Measurements from ENCODE around the gene RASGRP4.

RASGRP4 gene

DNA sequence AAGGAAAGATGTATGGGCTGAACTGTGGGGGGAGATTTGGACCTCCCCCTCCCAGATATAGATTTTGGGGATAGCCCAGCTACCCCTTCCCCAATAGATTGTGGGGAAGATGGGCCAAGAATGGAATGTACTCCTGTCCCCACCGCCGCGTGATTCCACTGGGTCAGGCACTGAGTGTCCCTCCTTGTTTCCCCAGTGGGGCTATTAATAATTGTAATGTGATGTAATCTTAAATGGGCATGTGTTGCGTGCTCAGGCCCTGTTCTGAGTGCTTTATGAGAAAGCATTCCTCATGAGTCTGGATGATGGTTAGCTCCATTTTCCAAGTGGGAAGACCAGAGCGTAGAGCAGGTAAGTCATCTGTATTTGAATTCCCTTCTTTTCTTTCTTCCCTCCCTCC lies 50.3 kb downstream of the RASGRP4 start:
- DNase-seq (ENCODE audit: insufficient read length, low spot score) (no peak), FAIRE-seq (no peak)
- TF ChIP-seq, protein P1, sequence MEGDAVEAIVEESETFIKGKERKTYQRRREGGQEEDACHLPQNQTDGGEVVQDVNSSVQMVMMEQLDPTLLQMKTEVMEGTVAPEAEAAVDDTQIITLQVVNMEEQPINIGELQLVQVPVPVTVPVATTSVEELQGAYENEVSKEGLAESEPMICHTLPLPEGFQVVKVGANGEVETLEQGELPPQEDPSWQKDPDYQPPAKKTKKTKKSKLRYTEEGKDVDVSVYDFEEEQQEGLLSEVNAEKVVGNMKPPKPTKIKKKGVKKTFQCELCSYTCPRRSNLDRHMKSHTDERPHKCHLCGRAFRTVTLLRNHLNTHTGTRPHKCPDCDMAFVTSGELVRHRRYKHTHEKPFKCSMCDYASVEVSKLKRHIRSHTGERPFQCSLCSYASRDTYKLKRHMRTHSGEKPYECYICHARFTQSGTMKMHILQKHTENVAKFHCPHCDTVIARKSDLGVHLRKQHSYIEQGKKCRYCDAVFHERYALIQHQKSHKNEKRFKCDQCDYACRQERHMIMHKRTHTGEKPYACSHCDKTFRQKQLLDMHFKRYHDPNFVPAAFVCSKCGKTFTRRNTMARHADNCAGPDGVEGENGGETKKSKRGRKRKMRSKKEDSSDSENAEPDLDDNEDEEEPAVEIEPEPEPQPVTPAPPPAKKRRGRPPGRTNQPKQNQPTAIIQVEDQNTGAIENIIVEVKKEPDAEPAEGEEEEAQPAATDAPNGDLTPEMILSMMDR (IDR thresholded peaks at IDR 0.05; ENCODE audit: insufficient read depth, missing control alignments), result no peak

DNA sequence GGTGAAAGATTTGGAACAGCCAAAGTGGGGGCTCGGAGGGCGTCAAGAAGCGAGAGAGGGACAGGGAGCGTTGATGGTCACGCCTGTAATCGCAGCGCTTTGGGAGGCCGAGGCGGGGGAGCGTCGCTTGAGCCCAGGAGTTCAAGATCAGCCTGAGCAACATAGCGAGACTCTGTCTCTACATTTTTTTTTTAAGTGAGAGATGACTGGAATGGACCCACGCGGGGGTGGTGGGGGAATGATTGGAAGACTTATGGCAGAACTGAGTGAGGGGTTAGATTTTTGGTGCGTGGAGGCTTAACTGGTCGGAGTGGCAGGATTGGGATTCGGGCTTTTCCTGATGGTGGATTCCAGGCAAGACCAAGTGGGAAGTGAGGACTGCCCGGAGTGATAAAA lies 50.9 kb downstream of the RASGRP4 start:
- no peak for DNase-seq (ENCODE audit: insufficient read length, low spot score)
- no peak for FAIRE-seq
- TF ChIP-seq, protein P1 (IDR thresholded peaks at IDR 0.05; ENCODE audit: insufficient read depth, missing control alignments), result no peak

DNA sequence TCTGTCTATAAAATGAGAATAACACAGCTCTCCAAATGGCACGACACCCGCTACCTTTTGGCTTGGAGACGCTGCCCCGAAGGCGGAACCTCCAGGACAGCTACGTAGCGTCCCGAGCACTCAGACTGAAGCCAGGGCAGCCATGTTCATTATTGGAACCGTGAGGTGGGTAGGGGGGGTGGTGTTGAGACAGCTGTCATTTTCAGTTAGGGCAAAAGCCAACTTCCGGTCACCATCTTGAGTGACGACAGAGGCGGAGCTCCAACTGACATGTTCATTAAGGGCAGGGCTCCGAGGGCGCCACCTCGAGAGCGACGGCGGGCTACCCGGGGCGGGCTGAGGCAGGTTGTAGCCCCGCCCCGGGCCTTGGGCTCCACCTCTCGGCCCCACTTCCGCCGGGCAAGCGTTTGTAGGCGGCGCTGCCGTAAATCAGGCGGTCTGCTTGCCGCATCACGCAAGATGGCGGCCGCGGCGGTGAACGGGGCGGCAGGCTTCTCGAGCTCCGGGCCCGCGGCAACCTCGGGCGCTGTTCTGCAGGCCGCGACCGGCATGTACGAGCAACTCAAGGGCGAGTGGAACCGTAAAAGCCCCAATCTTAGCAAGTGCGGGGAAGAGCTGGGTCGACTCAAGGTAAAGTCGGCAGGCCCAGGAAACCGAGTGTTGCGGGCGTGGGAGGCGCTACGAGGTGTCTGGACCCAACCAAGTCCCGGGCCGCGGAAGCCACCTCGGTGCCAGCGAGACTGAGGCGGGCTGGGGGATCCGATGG lies 51.5 kb downstream of the RASGRP4 start, which contains the start of gene PSMD8:
PSMD8 (plus strand) TSS at position 240 of the 766 bp plus-strand sequence; CDS start at position 271, 31 bp downstream.
- FAIRE-seq (peak; percentile 84), DNase-seq (ENCODE audit: insufficient read length, low spot score) (peak; percentile 96)
- TF ChIP-seq, protein P1 (IDR thresholded peaks at IDR 0.05; ENCODE audit: insufficient read depth, missing control alignments), result peak; percentile 29

DNA sequence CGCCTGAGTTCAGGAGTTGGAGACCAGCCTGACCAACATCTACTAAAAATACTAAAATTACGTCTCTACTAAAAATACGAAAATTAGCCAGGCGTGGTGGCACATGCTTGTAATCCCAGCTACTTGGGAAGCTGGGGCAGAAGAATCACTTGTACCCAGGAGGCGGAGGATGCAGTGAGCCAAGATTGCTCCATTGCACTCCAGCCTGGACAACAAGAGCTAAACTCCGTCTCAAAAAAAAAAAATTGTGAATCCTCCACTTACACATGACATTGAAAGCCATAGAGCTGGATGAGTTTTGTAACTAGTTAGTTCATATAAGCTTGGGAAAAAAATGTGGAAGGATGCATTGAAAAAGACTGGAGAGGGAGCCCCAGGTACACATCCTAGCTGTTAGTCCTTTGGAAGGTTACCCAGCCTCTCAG lies 52.1 kb downstream of the RASGRP4 start:
- FAIRE-seq (no peak), DNase-seq (ENCODE audit: insufficient read length, low spot score) (no peak)
- TF ChIP-seq, protein P1 (IDR thresholded peaks at IDR 0.05; ENCODE audit: insufficient read depth, missing control alignments), result no peak

DNA sequence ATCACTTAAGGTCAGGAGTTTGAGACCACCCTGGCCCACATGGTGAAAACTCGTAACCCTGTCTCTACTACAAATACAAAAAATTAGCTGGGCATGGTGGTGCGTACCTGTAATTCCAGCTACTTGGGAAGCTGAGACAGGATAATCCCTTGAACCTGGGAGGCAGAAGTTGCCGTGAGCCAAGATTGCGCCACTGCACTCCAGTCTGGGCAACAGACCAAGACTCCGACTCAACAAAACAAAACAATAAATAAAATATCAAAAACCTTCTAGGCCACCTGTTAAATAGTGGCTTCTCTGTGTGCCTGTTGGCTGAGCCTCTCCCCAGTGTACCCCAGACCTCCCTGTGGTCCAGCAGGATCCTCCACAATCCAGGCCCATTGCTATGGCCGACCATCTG lies 54.9 kb downstream of the RASGRP4 start:
- DNase-seq (ENCODE audit: insufficient read length, low spot score) (no peak), FAIRE-seq (no peak)
- TF ChIP-seq, protein P1 (IDR thresholded peaks at IDR 0.05; ENCODE audit: insufficient read depth, missing control alignments), result no peak

DNA sequence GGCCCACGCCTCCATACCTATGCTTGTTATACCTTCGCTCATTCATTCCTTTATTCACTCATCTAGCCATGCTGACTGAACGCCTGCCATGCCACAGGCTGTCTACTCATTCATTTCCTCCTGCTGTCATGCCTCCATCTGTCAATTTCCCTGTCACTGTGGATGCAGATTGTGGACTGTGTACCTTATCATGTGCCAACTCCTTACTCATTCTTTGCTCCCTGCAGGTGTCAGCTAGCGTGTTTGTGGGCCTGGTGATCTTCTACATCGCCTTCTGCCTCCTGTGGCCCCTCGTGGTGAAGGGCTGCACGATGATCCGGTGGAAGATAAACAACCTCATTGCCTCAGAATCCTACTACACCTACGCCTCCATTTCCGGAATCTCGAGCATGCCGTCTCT lies 55.7 kb downstream of the RASGRP4 start:
- no peak for DNase-seq (ENCODE audit: insufficient read length, low spot score)
- TF ChIP-seq, protein P1 (IDR thresholded peaks at IDR 0.05; ENCODE audit: insufficient read depth, missing control alignments), result no peak
- no peak for FAIRE-seq

DNA sequence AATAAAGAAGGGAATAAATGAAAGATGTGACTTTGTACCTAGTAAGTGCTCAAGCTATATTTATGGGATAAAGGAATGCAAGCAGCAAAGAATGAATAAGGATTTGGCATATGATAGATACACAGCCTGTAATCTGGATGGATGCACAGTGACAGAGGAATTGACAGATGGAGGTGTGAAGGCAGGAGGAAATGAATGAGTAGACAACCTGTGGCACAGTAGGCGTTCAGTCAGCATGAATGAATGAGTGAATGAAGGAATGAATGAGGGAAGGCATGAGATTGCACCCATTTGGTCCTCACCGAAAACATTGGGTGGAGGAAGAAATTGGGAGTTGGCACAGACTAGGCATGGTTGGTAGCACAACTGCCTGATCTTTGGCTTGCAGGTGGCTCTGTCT lies 56.4 kb downstream of the RASGRP4 start:
- TF ChIP-seq, protein P1 (IDR thresholded peaks at IDR 0.05; ENCODE audit: insufficient read depth, missing control alignments), result no peak
- DNase-seq (ENCODE audit: insufficient read length, low spot score) (no peak), FAIRE-seq (no peak)
